GM12801 (cell line): ENCODE results near the gene STK25.

Experiments used
- TF ChIP-seq, protein P1 (sequence below): IDR thresholded peaks from one replicate; pipeline ENCODE4 v1.5.1; 2011; ENCODE audit warnings: control low read depth; ENCODE audit not compliant: insufficient read length; ENCODE audit errors: extremely low read depth

STK25 gene

GRCh38 chr2:241551599-241551997, 43.2 kb upstream of the STK25 start:
- TF ChIP-seq, protein P1, sequence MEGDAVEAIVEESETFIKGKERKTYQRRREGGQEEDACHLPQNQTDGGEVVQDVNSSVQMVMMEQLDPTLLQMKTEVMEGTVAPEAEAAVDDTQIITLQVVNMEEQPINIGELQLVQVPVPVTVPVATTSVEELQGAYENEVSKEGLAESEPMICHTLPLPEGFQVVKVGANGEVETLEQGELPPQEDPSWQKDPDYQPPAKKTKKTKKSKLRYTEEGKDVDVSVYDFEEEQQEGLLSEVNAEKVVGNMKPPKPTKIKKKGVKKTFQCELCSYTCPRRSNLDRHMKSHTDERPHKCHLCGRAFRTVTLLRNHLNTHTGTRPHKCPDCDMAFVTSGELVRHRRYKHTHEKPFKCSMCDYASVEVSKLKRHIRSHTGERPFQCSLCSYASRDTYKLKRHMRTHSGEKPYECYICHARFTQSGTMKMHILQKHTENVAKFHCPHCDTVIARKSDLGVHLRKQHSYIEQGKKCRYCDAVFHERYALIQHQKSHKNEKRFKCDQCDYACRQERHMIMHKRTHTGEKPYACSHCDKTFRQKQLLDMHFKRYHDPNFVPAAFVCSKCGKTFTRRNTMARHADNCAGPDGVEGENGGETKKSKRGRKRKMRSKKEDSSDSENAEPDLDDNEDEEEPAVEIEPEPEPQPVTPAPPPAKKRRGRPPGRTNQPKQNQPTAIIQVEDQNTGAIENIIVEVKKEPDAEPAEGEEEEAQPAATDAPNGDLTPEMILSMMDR, result no peak

- TF ChIP-seq, protein P1, result no peak
Observed at GRCh38 chr2:241550616-241551580, 42.5 kb upstream of the STK25 start.

DNA sequence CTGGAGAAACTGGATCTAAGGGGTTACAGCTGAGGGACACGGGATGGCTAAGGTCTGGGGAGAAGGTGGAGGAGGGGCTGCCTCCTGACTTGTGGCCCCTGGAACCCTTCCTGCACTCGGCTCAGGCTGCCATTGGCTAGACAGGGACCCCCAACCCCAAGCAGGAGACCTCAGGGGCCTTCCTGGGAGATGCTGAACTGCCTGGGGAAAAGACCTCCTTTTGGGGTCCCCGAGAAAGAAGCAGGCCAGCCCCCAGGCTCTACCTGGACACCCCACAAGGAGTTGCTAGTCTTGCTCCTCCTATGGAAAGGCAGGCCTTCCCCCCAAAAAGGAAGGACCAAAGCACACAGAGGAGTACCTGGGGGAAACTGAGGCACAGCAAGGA, 40.1 kb upstream of the STK25 start:
- TF ChIP-seq, protein P1, result no peak

DNA sequence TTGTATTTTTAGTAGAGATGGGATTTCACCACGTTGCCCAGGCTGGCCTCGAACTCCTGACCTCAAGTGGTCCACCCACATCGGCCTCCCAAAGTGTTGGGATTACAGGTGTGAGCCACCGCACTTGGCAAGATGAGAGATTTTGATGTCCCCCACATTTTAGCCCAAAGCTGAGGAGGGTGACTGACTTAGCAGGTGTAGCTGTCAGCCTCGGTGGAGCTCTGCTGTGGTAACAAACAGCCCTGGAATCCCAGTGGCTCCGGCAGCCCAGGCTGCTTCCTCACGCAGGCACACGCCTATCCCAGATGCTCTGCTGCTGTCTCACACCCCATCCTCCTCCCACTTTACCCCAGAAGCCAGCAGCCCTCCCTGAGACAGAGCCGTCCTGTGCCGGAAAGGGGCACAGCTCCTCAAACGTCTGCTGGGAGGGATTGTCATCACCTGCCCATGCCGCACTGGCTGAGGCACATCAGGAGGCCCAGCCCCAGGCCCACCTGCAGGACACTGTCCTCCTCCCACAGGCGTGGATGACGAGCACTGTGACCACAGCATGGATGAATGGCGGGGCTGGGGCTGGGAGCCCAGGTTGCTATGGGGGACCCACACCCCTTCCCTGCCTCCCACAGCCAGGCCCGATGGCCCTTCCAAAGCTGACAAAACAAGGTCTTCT, 39.5 kb upstream of the STK25 start:
- TF ChIP-seq, protein P1, result no peak

GRCh38 chr2:241546771-241547498, 38.6 kb upstream of the STK25 start:
- TF ChIP-seq, protein P1, result no peak

DNA sequence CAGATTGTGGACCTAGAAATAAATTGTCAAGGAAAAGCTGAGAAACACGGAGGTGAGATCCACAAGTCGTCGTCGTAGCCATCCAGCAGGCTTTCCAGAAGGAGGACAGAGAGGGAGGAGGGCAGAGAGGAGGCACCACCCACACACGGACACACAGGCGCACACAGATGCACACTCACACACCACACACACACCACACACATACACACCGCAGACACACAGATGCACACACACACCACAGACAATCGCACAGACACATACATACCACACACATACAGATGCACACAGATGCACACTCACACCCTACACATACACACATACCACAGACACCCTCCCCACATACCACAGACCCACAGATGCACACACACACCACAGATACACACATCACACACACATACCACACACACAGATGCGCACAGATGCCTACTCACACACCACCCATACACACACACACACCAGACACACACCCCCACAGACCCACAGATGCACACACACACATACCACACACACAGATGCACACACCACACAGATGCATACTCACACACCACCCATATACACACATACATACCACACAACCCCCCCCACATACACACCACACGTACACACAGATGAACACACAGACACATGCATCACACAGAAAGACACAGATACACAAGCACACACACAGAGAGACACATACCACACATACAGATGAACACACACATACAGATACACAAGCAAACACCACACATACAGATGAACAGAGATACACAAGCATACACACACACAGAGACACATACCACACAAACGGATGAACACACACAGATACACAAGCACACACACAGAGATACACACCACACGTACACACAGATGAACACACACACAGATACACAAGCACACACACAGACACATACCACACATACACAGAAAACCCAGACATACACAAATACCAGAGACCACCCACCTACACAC, 37.4 kb upstream of the STK25 start:
- TF ChIP-seq, protein P1, result no peak
